Inflammatory macrophage treated with lipopolysaccharide for 1 hour (primary cell): ENCODE data around the gene RAB8A.

Source experiments
- DNase-seq, 2 donors: peaks; one replicate each; pipeline ENCODE4 v3.0.0-alpha.2; 2020 to 2022

The RAB8A gene

DNA sequence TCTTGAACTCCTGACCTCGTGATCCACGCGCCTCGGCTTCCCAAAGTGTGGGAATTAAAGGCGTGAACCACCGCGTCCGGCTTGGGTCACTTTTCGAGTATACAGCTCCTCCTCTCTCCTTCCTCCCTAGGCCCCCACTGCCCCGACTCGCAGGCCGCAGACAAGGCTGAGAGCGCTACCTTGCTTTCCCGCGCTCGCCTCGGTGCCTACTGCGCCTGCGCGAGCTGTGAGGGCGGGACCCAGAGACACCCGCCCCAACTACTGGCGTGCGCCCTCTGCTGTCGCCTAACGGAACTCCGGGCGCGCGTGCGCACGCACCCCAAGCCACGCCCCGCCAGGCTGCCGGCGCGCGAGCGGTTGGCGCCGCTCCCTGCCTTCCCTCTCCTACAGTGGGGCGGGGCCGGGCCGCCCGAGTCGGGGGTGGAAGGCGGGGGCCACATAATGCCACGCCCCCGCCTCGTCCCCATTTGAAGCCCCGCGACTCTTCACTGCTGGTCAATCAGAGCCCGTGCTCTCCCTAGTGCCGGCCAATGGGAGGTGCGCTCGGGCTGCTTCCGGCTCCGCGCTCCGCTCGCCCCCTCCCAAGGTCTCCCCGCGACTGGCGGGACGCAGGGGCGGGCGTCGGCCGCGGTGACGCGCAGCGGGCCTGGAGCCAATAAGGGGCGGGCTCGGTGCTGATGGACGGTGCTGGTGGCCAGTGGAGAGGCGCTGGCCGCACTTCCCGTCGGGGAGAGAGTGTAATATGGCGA is at the start of gene RAB8A:
Gene RAB8A, plus strand, starts transcription at position 730 of the 749 bp plus-strand sequence. Its CDS starts 13 bp downstream, at position 743.
- peak; percentile 99 to 100 for DNase-seq

DNA sequence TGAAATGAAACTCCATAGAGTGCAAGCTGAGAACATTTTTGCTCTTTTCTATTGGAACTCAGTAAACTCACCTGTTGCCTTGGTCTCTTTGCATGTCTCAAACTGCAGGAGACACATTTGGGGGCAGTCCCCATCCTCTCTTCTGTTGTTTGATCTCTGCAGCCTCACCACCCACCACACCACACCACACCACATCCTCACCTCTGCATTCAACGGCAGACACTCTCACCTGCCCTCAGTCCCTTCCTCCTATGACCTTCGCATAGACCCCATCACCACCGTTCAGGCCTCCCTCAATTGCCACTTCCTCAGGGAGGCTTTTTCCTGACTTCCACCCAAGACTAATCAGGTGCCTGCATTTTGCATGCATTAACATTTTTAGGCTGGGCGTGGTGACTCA is 49.7 kb upstream of the RAB8A start:
- DNase-seq, result no peak

DNA sequence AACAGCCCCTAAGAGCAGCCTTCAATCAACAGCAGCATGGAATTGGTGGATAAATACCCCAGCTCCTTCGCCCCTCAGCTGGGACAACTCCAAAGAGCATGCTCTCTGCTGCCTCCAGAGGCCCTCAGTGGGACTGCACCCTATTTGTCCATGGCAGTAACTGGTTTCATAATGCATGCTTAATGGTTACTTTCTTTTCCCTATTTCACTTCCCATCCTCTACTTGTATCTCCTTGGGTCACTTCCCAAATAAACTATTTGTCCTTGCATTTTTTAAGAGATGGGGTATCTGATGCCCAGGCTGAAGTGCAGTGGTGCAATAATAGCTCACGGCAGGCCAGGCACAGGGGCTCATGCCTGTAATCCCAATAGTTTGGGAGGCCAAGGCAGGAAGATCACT is 48.9 kb upstream of the RAB8A start:
- DNase-seq, result peak; percentile 67 to 93

DNA sequence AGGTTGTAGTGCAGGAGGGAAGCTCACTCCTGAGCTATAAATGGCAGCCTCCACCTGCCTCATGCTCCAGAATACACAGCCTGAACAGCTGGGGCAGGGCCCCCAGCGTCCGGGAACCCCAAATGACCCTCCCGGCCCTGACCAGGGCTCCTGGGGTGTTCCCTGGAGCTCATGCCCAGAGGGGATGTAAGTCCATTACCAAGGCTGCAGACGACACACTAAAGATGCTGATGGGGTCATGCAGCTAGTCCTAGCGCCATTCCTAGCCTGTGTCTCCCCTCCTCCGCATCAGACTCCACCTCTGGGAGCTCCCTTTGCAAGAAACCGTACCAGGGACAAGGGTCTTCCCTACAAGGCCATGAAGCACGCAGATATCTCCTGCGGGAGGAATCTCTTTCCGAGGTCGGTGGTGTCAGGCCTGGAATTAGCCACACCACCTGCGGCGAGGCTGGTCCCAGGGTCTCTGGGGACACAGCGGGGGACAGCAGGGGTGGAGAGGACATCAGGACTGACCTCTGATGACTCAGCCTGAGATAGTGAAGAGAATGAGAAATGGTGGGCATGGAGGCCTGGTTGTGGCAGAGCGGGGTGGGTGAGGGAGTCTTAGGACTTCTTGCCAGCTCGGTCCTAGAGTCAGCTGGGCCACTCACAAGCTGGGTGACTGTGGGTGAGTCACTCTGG is 47.3 kb upstream of the RAB8A start:
- no peak for DNase-seq

DNA sequence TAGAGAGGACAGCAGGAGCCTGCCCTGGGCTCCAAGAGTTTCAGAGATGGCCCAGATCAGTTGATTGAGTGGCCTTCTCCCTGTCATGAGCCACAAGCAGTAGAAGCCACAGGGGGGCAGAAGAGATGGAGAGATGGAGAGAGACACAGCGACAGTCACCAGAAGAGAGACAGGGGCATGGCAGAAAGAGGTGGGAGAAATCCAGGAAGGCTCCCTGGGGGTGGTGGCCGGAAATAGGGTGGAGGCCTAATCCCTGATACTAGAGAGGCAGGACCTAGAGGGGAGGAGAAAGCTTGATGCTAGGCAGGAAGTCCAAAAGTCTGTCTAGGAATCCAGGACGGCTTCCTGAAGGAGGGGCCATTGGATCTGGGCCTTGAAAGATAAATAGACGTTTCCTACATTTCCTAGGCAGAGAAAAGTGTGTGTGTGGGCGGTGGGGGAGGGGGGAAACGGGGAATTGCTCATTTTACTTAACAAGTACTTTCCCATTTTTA is 45.0 kb upstream of the RAB8A start:
- peak; percentile 48 to 54 for DNase-seq

DNA sequence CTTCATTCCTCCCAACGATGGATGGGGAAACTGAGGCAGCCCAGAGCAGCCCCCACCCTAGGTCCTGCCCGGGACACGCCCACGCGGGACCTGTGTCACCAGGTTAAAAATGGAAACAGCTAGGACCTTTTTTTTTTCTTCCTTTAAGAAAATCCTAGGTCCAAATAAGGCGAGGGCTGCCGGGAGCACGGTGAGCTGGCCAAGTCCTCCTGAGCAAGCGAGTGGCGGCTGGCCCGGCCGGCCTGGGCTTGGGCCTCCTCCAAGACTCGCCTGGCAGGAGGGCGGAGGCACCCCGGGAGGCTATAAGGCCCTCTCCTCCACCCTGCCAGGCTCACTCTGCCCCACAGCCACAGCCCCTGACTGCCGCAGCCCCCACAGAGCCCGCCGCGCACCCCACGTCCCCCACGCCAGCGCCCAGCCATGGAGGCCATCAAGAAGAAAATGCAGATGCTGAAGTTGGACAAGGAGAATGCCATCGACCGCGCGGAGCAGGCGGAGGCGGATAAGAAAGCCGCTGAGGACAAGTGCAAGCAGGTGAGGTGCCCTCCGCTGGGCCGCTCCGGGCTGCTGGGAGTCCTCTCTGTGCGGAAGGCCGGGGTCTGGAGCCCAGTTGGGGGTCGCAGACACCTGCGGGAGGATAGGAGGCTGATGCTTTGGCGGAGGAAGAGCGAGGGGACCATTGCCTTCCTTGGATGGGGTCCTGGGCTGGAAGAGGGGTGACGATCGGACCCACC is 44.3 kb upstream of the RAB8A start:
- no peak for DNase-seq

DNA sequence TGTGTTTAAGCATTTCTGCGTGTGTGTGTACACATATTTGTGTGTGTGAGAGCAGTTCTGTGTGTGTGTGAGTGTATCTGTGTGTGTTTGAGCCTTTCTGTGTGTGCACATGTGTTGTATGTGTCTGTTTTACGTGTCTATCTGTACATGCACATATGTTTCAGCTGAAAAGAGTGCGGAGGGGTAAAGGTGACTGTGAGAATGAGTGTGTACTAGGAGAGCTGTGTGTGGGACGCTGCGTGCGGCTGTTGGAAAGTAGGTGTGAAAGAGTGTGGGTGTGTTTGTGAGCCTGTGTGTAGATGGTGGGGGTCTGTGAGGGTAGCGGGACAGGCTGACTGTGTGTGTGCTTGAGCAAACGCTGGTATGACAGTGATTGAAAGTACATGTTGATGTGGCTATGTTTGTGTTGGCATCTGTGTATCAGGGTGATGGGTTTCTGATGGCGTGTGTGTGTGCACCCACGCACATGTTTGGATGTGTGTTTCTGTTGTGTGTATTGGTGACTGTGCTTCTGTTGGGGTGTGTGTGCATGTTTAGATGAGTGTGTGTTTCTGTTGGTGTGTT is 42.9 kb upstream of the RAB8A start:
- no peak for DNase-seq

DNA sequence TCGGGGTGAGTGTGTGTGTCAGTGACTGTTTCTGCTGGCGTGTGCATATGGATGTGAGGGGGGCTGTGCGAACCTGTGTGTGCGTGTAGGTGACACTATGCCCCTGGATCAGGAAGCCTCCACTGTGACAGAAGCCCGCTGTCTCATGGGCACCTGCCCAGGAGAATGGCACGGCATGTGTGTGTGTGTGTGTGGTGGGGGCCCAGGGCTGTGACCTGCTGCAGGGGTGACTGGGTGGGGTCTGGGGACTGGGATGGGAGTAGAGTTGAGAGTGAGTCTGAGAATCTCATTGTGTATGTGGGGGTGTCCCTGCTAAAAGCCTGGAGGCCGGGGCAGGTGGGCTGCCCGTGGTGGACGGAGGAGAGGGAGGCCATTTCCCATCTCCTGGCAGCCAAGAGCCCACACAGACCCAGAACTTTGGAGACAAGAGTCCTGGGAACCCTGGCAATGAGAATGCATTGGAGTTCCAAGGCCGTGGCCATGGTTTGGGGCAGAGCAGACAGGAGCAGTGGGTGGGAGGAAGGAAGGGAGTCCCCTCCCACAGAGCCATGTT is 41.8 kb upstream of the RAB8A start:
- DNase-seq, result no peak

DNA sequence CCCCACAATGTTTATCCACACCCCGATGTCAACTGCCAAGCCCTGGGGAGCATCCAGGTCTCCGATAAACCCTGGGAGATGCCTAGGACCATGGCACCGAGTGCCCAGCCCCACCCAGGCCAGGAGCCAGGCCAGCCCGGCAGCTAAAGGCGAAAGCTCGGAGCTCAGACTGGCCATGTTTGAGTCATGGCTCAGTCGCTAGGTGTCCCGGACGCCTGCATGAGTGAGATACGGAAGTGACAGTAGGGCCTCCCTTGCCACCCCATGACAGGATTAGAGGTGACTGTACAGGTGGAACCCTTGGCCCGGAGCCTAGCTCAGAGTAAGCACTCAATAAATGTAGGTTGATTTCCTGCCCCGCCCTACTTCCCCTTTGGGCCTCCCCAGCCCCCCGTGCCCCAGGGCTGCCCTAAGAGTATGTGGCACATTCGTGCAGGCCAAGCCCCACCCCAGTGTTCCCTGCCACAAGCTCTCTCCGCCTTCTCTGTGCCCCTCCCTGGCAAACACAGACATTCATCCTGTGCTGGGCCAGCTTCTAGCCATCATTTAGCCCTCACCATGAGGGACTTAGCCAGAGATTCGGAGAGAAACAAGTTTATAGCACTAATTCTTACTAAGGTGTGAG is 41.2 kb upstream of the RAB8A start:
- peak; percentile 37 to 54 for DNase-seq

DNA sequence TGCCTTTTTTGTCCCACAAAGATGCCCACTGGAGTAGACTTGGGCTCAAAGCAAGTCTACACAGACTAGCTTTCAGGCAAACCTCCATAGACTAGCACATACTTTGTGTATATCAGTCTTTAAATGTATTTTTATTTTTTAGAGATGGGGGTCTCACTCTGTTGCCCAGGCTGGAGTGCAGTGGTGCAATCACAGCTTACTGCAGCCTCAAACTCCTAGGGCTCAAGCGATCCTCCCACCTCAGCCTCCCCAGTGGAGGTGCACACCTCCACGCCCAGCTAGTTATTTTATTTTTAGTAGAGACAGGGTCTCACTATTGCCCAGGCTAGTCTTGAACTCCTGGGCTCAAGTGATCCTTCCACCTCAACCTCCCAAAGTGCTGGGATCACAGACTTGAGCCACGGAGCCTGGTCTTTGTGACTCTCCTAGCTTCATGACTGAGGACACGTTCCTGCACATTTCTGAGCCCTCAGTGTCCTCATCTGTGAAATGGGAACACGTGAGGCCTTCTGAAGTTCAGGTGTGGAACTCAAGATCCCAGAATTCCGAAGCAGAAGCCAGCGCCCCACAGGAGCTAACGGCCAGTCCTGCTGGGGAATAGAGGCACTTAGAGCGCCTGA is 40.5 kb upstream of the RAB8A start:
- no peak for DNase-seq

DNA sequence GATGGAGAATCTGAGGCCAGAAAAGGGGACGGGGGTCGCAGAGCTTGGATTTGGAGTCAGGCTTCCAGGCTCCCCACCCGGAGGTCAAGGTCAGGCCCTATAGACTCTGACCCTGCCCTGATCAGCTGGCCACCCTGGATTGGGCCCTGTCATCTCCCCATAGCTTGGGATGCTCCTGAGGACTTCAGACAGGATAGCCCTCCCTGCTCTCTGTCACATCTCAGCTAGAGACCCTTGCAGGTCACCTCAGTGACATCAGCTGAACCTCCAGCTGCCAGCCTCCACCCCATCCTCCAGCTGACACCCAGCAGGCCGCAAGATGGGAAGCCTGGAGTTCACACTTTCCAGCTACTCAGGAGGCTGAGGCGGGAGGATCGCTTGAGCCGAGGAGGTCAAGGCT is 38.2 kb upstream of the RAB8A start:
- DNase-seq, result no peak

DNA sequence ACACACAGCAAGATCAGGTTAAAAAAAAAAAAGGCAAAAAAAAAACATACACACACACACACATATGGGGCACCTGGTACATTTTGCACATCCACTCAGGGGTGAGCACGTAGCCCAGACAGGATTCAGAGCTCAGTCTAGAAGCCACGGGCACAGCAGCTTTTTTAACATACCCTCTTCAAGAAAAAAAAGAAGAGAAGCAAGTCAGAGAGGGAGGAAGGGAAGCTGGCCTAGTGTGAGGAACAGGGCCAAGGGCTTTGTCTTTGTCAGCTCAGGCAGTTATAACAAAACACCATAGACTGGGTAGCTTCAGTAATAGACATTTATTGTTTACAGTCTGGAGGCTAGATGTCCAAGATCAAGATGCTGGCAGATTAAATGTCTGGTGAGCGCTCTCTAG is 37.7 kb upstream of the RAB8A start:
- DNase-seq, result no peak

DNA sequence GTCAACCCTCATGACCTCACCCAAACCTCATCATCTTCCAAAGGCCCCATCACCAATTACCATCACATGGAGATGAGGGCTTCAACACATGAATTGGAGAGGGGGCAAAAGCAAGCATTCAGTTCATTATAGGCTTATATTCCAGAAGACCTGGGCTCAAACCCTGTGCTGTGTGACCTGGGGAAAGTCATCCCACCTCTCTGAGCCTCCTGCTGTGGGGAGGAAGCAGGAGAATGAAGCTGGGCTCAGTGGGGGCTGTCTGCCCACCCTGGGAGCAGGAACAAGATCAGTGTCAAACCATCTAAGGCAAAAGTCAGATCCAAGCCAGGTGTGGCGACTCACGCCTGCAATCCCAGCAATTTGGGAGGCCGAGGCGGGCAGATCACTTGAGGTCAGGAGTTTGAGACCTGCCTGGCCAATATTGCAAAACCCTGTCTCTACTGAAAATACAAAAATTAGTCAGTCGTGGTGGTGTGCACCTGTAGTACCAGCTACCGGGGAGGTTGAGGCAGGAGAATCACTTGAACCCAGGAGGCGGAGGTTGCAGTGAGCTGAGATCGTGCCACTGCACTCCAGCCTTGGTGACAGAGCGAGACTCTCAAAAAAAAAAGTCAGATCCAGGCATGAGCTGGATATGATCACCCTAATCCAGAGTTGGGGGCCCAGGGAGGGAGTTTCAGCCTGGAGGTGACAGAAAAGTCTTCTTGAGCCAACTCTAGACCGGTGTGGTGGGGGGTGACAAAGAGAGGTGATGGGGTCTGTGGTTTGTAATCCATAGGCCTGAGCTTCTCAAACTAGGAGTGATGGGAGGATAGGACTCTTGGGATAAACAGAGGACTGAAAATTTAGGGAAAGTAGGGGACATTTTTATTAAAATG is 37.0 kb upstream of the RAB8A start:
- DNase-seq, result no peak

DNA sequence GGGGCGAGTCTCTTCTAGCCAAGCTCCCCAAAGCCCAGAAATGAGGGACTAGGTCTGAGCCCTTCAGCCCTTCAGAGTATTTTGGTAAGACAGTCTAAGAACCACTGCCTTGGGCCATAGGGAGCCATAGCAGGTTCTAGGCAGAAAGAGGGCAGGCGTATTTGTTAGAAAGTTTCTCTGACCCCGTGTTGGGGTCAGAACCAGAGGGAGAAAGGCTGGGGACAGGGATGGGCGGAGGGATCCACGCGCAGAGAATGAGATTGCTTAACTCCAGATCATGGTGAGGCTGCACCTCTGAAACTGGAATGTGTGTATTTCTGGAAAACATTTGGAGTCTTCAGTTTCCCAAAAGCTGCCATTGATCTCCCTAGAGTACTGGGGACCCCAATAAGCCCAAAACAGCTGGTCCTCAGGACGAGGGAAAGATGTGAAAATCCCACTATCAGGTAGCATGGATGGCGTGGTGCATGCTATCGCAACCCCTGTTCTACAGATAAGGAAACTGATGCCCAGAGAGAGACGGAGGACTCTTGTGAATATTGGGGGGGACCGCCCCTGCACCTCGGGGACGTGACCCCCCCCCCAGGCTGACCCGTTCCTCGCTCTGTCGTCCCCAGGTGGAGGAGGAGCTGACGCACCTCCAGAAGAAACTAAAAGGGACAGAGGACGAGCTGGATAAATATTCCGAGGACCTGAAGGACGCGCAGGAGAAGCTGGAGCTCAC is 36.1 kb upstream of the RAB8A start:
- DNase-seq, result no peak

DNA sequence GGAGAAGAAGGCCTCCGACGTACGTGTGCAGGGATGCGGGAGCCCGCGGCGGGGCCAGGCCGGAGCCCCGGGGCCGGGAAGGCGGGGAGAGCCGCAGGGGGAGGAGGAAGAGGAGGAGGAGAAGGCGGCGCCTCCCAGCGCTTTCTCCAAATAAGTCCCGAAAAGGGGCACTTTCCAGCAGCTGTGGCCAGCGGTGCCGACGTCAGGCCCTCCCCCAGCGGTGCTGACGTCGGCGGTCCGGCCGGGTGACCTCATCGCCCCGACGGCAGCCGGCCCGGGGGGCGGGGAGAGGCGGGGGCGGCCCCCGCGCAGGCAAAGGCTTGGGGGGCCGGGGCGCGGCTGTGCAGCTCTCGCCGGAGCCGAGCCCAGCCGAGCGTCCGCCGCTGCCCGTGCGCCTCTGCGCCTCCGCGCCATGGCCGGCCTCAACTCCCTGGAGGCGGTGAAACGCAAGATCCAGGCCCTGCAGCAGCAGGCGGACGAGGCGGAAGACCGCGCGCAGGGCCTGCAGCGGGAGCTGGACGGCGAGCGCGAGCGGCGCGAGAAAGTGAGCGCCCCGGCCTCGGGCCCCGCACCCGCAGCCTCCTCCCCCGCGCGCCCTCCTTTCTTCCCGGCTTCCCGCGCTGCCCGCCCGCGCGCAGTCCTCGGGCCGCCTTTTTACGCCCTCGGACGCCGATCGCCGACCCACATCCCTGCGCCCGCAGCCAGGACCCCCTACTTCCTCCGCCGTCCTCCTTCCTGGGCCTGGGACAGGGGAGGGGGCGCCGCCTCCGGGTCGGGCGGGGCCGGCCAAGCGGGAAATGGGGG is 35.3 kb upstream of the RAB8A start, which contains the start of gene TPM4:
Gene TPM4, plus strand, starts transcription at position 342 of the 804 bp plus-strand sequence. Its CDS starts 71 bp downstream, at position 413.
- peak; percentile 82 to 89 for DNase-seq

DNA sequence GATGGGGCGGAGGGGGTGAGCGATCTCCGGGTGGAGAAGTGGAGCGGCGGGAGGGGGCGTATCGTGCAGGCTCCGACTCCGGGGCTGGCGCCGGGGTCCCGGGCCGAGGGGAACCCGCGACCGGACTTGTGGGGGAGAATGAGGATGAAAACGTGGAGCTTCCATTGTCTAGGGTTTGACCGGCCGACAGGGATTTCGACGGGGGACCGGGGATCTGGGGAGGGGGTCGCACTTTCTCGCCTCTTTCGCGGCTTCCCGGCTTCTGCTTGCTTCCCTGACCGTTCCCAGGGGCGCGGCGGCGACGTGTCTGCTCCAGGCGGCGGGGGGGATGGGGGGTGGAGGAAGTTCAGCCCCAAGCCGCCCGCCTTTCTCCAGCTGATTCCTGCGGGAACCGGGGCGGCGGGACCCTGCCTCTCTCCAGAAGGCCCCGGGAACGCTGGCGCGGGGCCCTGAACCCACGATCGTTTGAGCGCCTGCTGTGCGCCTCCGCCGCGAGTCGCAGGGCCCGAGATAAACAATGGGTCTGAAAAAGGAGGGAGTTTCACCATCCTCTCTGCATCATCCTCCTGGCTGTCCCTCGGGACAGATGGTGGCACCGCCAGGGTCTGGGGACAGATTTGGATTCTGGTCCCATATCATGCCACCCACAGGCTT is 34.6 kb upstream of the RAB8A start:
- DNase-seq, result no peak

DNA sequence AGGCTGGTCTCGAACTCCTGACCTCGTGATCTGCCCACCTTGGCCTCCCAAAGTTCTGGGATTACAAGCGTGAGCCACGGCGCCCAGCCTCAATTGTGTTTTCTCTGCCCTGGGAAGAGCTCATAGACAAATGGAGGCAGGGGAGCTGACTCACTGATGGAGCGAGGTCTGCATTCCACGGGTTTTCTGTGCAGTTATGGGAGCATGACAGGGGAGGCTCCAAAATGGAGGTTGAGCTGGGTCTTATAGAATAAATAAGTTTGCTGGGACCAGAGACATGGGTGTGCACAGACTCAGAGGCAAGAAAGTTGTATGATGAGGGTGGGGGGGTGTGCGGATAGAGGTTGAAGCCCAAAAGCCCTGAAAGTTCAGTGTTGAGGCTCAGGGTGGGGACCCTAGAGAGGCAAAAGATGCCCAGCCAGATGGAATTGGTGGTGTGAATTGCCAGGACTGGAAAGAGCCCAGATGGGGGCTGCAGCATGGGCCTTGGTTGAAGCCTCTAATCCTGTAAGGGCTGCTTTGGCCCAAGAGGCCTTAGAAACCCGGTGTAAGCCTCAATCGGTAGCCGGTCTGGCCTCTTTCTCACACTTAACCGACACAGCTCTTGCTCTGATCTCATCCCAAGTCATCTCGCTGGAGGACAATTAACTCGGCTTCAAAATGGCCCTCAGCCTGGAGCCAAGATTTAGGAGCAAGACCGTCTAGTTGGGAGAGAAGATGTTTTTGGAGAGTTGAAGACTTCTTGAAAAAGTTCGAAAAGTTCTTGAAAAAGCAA is 33.5 kb upstream of the RAB8A start:
- peak in 1 of 2 donors; percentile 23 for DNase-seq
